A673 (cell line): ENCODE data around the gene NABP1. TPM values are rescaled to one million over a fixed set of nuclear protein-coding genes. Genes with fewer than 3 reads are reported as not detected.

ENCODE experiments used
- BruUV-seq: library from RNA; stranded (reverse); fragments of 400-500 nt; replicated peaks from 2 replicates; lab custom pipeline; 2021; lab: Mats Ljungman, UMichigan
- CTCF ChIA-PET: fragments of 300-600 bp; sonication (Branson Sonifier 250); formaldehyde crosslinking; loops from one replicate; lab custom pipeline; 2022; ENCODE audit warnings: antibody characterized with exemption; lab: Charles Lee
- POLR2A ChIA-PET: fragments of 300-600 bp; sonication (Branson Sonifier 250); formaldehyde crosslinking; loops from one replicate; lab custom pipeline; 2022; ENCODE audit warnings: antibody characterized with exemption; ENCODE audit not compliant: low non-redundant PET; lab: Charles Lee
- DNase-seq: peaks from one replicate; pipeline ENCODE4 v3.0.0-alpha.2; 2015; ENCODE audit warnings: low spot score
- H3K27ac ChIP-seq: fragments of 200-600 bp; sonication (generic); 2 replicates; pipeline ENCODE4 v1.5.1; 2016; ENCODE audit warnings: mixed run types, low read depth, mild to moderate bottlenecking, mixed read lengths, antibody characterized with exemption, low read length; ENCODE audit not compliant: poor library complexity, severe bottlenecking
- H3K27me3 ChIP-seq: fragments of 200-600 bp; sonication (generic); replicated peaks from 2 replicates; pipeline ENCODE4 v1.6.1; 2017; ENCODE audit warnings: mixed run types, low read depth, mild to moderate bottlenecking, mixed read lengths, antibody characterized with exemption, low read length; ENCODE audit not compliant: insufficient read depth, poor library complexity
- H3K36me3 ChIP-seq: fragments of 200-600 bp; sonication (generic); 2 replicates; pipeline ENCODE4 v1.6.1; 2016; ENCODE audit warnings: mixed run types, mild to moderate bottlenecking, mixed read lengths, antibody characterized with exemption, low read length; ENCODE audit not compliant: insufficient read depth, poor library complexity, severe bottlenecking
- H3K4me1 ChIP-seq: fragments of 200-600 bp; sonication (generic); 2 replicates; pipeline ENCODE4 v1.6.1; 2017; ENCODE audit warnings: mixed run types, mild to moderate bottlenecking, mixed read lengths, antibody characterized with exemption, low read length; ENCODE audit not compliant: insufficient read depth, poor library complexity, severe bottlenecking
- H3K4me3 ChIP-seq: fragments of 200-600 bp; sonication (generic); 2 replicates; pipeline ENCODE4 v1.5.1; 2016; ENCODE audit warnings: low read depth, mixed run types, mild to moderate bottlenecking, mixed read lengths, low read length; ENCODE audit not compliant: poor library complexity, severe bottlenecking
- H3K9me3 ChIP-seq: fragments of 200-600 bp; sonication (generic); 2 replicates; pipeline ENCODE4 v1.6.1; 2016; ENCODE audit warnings: mixed run types, low read depth, mild to moderate bottlenecking, mixed read lengths, antibody characterized with exemption, low read length; ENCODE audit not compliant: poor library complexity, severe bottlenecking
- EZH2 ChIP-seq: fragments of 200-600 bp; sonication (generic); IDR thresholded peaks from 2 replicates; pipeline ENCODE4 v1.6.1; 2017; ENCODE audit warnings: borderline replicate concordance, low read depth, mild to moderate bottlenecking, mixed read lengths, antibody characterized with exemption, low read length; ENCODE audit not compliant: poor library complexity, severe bottlenecking
- intact Hi-C: fragments of 100-400 bp; cut with micrococcal nuclease; formaldehyde crosslinking; loops from one replicate; pipeline ENCODE4 v1.10.0; 2022; ENCODE audit not compliant: unreplicated experiment
- total RNA-seq: library from RNA; stranded (reverse); gene quantifications from 2 replicates; pipeline ENCODE4 v1.2.3, GENCODE V29; 2021
- TF ChIP-seq, protein P1 (sequence below): fragments of 300-800, 200-600 bp; sonication (generic); conservative IDR thresholded peaks from 2 replicates; pipeline ENCODE4 v1.5.1; 2017; ENCODE audit warnings: low read depth, mild to moderate bottlenecking, antibody characterized with exemption, low read length, moderate library complexity, mixed read lengths

NABP1 gene
- total RNA-seq, 1 experiment from 2014 or later = 38.4 TPM

DNA sequence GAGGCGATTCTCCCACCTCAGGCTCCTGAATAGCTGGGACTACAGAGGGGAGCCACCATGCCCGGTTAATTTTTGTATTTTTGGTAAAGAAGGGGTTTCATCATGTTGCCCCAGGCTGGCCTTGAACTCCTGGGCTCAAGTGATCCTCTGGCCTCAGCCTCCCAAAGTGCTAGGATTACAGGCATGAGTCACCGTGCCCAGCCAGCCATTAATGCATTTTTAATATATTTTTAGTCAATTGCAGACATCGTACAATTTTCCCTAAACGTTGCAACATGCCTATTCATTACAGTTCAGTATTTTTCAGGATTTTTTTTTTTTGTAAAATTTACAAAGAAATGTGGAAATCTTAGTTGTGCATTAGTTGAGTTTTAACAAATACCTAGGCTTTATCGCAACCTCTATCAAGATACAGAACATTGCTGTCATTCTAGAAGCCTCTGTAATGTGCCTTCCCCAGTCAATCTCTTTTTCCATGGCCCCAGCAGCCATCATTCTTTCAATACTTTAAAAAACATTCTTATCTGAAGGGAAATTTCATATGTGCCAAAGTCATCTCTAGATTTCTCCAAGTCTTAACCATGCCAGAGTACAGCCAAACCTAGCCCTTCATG lies 14.7 kb downstream of the NABP1 start:
- H3K9me3 ChIP-seq = no peaks in the 10 kb centered on the region
- H3K27me3 ChIP-seq = no peaks in the 10 kb centered on the region
- H3K4me1 ChIP-seq = peaks cover 16% of the 10 kb centered on the region
- H3K27ac ChIP-seq = no peak overlapping the region
- TF ChIP-seq, protein P1, sequence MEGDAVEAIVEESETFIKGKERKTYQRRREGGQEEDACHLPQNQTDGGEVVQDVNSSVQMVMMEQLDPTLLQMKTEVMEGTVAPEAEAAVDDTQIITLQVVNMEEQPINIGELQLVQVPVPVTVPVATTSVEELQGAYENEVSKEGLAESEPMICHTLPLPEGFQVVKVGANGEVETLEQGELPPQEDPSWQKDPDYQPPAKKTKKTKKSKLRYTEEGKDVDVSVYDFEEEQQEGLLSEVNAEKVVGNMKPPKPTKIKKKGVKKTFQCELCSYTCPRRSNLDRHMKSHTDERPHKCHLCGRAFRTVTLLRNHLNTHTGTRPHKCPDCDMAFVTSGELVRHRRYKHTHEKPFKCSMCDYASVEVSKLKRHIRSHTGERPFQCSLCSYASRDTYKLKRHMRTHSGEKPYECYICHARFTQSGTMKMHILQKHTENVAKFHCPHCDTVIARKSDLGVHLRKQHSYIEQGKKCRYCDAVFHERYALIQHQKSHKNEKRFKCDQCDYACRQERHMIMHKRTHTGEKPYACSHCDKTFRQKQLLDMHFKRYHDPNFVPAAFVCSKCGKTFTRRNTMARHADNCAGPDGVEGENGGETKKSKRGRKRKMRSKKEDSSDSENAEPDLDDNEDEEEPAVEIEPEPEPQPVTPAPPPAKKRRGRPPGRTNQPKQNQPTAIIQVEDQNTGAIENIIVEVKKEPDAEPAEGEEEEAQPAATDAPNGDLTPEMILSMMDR = no peak
- TF ChIP-seq EZH2 = no peak
- H3K36me3 ChIP-seq = peaks cover 10% of the 10 kb centered on the region
- no TSS peak for BruUV-seq
- POLR2A ChIA-PET = no interaction called here
- H3K4me3 ChIP-seq = no peak overlapping the region
- no peak for DNase-seq
- CTCF ChIA-PET = no interaction called here
- intact Hi-C loops = loop anchor here (10.0 kb wide), 1 partner anchor 482 kb away; no protein-coding TSS in a partner anchor

DNA sequence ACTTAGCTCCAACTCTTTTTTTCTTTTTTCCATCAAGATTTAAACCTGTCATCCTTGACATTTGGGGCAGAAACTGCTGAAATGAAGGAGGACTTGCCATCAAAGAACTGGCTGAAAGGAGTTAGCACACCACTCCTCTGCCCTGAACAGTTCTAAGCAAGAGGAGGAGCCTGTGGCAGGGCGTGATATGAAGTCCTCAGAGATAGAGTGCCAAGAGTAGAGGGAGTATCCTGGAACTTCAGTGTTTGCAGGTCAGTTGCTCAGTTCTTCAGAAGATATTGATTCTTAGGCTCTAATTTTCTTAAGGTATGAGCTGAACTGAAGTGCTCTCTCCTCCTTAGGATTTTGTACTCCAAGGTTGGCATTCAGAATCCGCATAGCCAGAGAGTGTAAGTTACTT lies 15.2 kb downstream of the NABP1 start:
- CTCF ChIA-PET = no interaction called here
- Histone ChIP-seq H3K27me3 (no peaks in the 10 kb centered on the region), H3K36me3 (peaks cover 4% of the 10 kb centered on the region), H3K27ac (no peak overlapping the region), H3K4me3 (no peak overlapping the region), H3K9me3 (no peaks in the 10 kb centered on the region), H3K4me1 (peaks cover 16% of the 10 kb centered on the region)
- no TSS peak for BruUV-seq
- DNase-seq = no peak
- POLR2A ChIA-PET = no interaction called here
- TF ChIP-seq, protein P1 = no peak
- TF ChIP-seq EZH2 = no peak
- intact Hi-C loops = loop anchor here (10.0 kb wide), 1 partner anchor 482 kb away; no protein-coding TSS in a partner anchor

DNA sequence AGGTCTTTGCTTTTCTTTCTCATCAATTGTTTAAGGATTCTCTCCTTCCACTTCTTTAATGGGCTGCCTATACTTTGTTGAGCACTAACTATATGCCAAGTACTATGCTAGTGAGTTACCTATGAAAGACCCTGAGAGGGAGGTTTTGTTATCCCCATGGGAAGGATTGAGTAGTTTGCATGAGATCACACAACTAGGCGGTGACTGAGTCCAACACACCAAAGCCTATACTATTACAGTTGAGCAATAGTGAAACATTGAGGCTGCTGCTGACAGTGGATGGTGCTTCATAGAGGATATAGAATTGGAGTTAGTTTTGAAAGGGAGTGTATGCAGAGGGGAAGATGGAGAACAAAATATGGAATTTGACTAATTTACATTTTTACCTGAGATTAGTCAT lies 15.8 kb downstream of the NABP1 start:
- H3K9me3 ChIP-seq = no peaks in the 10 kb centered on the region
- no peaks in the 10 kb centered on the region for H3K27me3 ChIP-seq
- H3K27ac ChIP-seq = no peak overlapping the region
- H3K4me3 ChIP-seq = no peak overlapping the region
- DNase-seq = no peak
- H3K36me3 ChIP-seq = no peaks in the 10 kb centered on the region
- ChIA-PET POLR2A (no interaction called here), CTCF (no interaction called here)
- peaks cover 16% of the 10 kb centered on the region for H3K4me1 ChIP-seq
- TF ChIP-seq EZH2 = no peak
- TF ChIP-seq, protein P1 = no peak
- no TSS peak for BruUV-seq
- intact Hi-C loops = loop anchor here (10.0 kb wide), 1 partner anchor 481 kb away; no protein-coding TSS in a partner anchor
